ENCODE results near the gene CDC42BPG. TPM values are rescaled to one million over a fixed set of nuclear protein-coding genes. Genes with fewer than 3 reads are reported as not detected.

The CDC42BPG gene
- total RNA-seq, 1 experiment from 2014 or later: 24.9 TPM

- no peak overlapping the region for H4K8ac ChIP-seq (replicated peaks; ENCODE audit: insufficient read length, low read depth, low read length)
- Mint-ChIP-seq H3K4me3 (0 out of 5 replicates have a peak overlapping the region, but pooled peaks of 1 of the 2 experiments have one; percentile 15), H3K27ac (peak overlapping the region in 1 of 3 experiments; percentile 89; a peak in 2 of 7 replicates), H3K9me3 (no peaks in the 10 kb centered on the region; a peak in 1 of 5 replicates), H3K4me1 (peaks cover 12 to 26% of the 10 kb centered on the region in 2 experiments), H3K27me3 (ENCODE audit: low read depth) (no peaks in the 10 kb centered on the region), H3K36me3 (ENCODE audit: insufficient read depth in 1 of 3, low read depth in 3 of 3) (peaks cover 0 to 6% (median 0%) of the 10 kb centered on the region in 3 experiments; a peak in 2 of 7 replicates)
- no peaks in the 10 kb centered on the region for H3K79me2 ChIP-seq (ENCODE audit: insufficient read depth, low read length)
- no peak overlapping the region for H3K23ac ChIP-seq (ENCODE audit: insufficient read length, low read depth, low read length)
- H4K91ac ChIP-seq (ENCODE audit: insufficient read length, low read depth, low read length): no peak overlapping the region
- no peak overlapping the region for H3K4ac ChIP-seq (ENCODE audit: low read depth, low read length)
- no peak for TF ChIP-seq CTCF (conservative IDR thresholded peaks at IDR 0.05)
- H3K27ac ChIP-seq (ENCODE audit: insufficient read length, low read depth, low read length): no peak overlapping the region
- H4K5ac ChIP-seq (ENCODE audit: insufficient read length, low read depth, low read length): no peak overlapping the region
- H2AK5ac ChIP-seq (ENCODE audit: insufficient read length, low read length): no peak overlapping the region
- H3K23me2 ChIP-seq (ENCODE audit: insufficient read length, low read depth, low read length, poor library complexity, severe bottlenecking): peaks cover 4% of the 10 kb centered on the region
- no peak overlapping the region for H3K4me2 ChIP-seq (ENCODE audit: insufficient read depth, insufficient read length, low read length)
- no peak overlapping the region for H3K56ac ChIP-seq (ENCODE audit: insufficient read length, low read depth, low read length)
- no peak overlapping the region for H3T11ph ChIP-seq (ENCODE audit: low read length)
- H3K14ac ChIP-seq (ENCODE audit: insufficient read depth, low read length): no peak overlapping the region; the same call in 1 of the 2 replicates
- peaks cover 2% of the 10 kb centered on the region for H4K20me1 ChIP-seq (ENCODE audit: control insufficient read depth, insufficient read depth, insufficient read length)
- H2BK12ac ChIP-seq (ENCODE audit: insufficient read length, low read depth, low read length): no peak overlapping the region
- H2BK15ac ChIP-seq (ENCODE audit: low read depth, low read length): no peak overlapping the region
- H2BK5ac ChIP-seq (ENCODE audit: insufficient read length, low read length): no peak overlapping the region
- H3K27me3 ChIP-seq (ENCODE audit: insufficient read depth, low read length): no peaks in the 10 kb centered on the region
- no peak overlapping the region for H3K9ac ChIP-seq (ENCODE audit: extremely low read depth, insufficient read length, low read length)
- no peaks in the 10 kb centered on the region; the same call in 1 of the 2 replicates for H3K4me1 ChIP-seq (ENCODE audit: insufficient read depth, low read length)
- H2AFZ ChIP-seq (ENCODE audit: low read length): no peak overlapping the region
- H3K79me1 ChIP-seq (ENCODE audit: insufficient read depth, low read depth, low read length, poor library complexity, severe bottlenecking): no peaks in the 10 kb centered on the region
- H2BK20ac ChIP-seq (ENCODE audit: low read depth, low read length, poor library complexity, severe bottlenecking): no peak overlapping the region
- H2BK120ac ChIP-seq (ENCODE audit: low read depth, low read length, poor library complexity, severe bottlenecking): no peak overlapping the region
- DNase-seq: no peak
- no peak overlapping the region for H3K18ac ChIP-seq (ENCODE audit: insufficient read length, low read depth, low read length)
- no CpG with 5 or more reads among the region's 5 CpGs for WGBS (ENCODE audit: extremely low coverage, insufficient read length, low lambda C conversion rate)
- H3K9me3 ChIP-seq (ENCODE audit: control insufficient read depth, low read depth, low read length): no peaks in the 10 kb centered on the region
Measured at GRCh38 chr11:64891880-64892279, 47.4 kb upstream of the CDC42BPG start.
